GM18526 (cell line): ENCODE results near the gene SORCS3.

Source experiments
- POLR2A ChIP-seq: IDR thresholded peaks from 3 replicates; pipeline ENCODE4 v1.6.1; 2011; ENCODE audit not compliant: insufficient read length; ENCODE audit errors: extremely low read depth

SORCS3 gene

GRCh38 chr10:105188737-105189462 is 547.8 kb downstream of the SORCS3 start:
- no peak for TF ChIP-seq POLR2A

- TF ChIP-seq POLR2A = no peak
Observed at GRCh38 chr10:105189463-105189800, 548.3 kb downstream of the SORCS3 start.

GRCh38 chr10:105192146-105192545 is 551.1 kb downstream of the SORCS3 start:
- no peak for TF ChIP-seq POLR2A

- no peak for TF ChIP-seq POLR2A
Observed at GRCh38 chr10:105192861-105193260, 551.8 kb downstream of the SORCS3 start.

- TF ChIP-seq POLR2A = no peak
Observed at GRCh38 chr10:105195831-105196230, 554.7 kb downstream of the SORCS3 start.

- TF ChIP-seq POLR2A = no peak
Observed at GRCh38 chr10:105197598-105198364, 556.7 kb downstream of the SORCS3 start.

- no peak for TF ChIP-seq POLR2A
Observed at GRCh38 chr10:105206616-105207015, 565.5 kb downstream of the SORCS3 start.

GRCh38 chr10:105207476-105207995 is 566.4 kb downstream of the SORCS3 start:
- no peak for TF ChIP-seq POLR2A

GRCh38 chr10:105210546-105210945 is 569.5 kb downstream of the SORCS3 start:
- TF ChIP-seq POLR2A = no peak

GRCh38 chr10:105237685-105238084 is 596.6 kb downstream of the SORCS3 start:
- TF ChIP-seq POLR2A = no peak

GRCh38 chr10:105239311-105240219 is 598.5 kb downstream of the SORCS3 start:
- TF ChIP-seq POLR2A = no peak

- TF ChIP-seq POLR2A = no peak
Observed at GRCh38 chr10:105241254-105241653, 600.2 kb downstream of the SORCS3 start.

GRCh38 chr10:105243381-105243780 is 602.3 kb downstream of the SORCS3 start:
- no peak for TF ChIP-seq POLR2A

- no peak for TF ChIP-seq POLR2A
Observed at GRCh38 chr10:105243825-105244224, 602.7 kb downstream of the SORCS3 start.

- TF ChIP-seq POLR2A = no peak
Observed at GRCh38 chr10:105247831-105248499, 606.9 kb downstream of the SORCS3 start.
